22Rv1 (cell line): ENCODE results near the gene HDAC10.
A peak's percentile ranks its signal among the peaks of the same experiment; 100 is the strongest.

Source experiments
- H3K27ac ChIP-seq: fragments of 450-650 bp; 2 replicates; pipeline ENCODE4 v1.5.1; 2017
- ZFX ChIP-seq: fragments of 450-650 bp; IDR thresholded peaks from 2 replicates; pipeline ENCODE4 v1.6.1; 2017; ENCODE audit warnings: antibody characterized with exemption, borderline replicate concordance
- TF ChIP-seq, protein P1 (sequence below): fragments of 450-650 bp; IDR thresholded peaks from 2 replicates; pipeline ENCODE4 v1.5.1; 2017; ENCODE audit warnings: mild to moderate bottlenecking

HDAC10 gene

DNA sequence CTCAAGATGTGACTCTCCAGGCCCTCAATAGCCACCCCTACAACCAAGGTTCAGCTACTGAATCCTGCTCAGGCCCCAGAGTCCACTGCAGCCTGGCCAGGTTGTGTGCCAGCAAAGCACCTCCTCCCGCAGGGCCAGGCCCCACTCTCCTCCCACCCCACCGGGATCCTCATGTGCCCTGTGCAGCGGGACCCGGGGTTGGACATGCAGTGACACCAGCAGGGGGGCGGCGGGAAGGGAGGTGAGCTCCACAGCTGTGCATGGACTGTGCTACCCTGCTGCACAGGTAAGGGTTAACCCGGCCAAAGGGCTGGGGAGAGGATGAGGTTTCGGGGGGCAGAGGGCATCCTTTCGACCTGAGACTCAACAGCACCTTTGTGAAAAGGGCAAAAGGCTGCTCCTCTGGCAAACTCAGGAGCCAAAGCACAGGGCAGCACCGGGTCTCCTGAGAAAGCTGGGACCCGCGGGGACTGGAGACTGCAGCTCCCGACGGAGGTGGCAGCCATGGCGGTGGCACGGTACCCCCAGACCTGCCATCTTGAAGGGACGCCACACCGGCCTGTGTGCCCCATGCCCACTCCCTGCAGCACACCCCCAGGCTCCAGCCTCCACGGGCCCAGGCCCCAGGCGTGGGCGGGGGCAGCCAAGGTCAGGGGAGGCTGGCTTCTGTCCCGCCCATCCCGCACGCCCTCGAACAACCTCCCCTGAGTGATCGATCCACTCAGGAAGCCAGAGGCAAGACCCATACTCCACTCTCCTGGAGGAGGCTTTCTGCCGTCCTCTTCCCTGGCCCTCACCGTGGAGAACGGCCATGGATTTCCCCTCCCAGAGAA is 45.8 kb upstream of the HDAC10 start:
- peak overlapping the region; percentile 35; the same call in 1 of the 2 replicates for H3K27ac ChIP-seq
- no peak for TF ChIP-seq ZFX
- TF ChIP-seq, protein P1, sequence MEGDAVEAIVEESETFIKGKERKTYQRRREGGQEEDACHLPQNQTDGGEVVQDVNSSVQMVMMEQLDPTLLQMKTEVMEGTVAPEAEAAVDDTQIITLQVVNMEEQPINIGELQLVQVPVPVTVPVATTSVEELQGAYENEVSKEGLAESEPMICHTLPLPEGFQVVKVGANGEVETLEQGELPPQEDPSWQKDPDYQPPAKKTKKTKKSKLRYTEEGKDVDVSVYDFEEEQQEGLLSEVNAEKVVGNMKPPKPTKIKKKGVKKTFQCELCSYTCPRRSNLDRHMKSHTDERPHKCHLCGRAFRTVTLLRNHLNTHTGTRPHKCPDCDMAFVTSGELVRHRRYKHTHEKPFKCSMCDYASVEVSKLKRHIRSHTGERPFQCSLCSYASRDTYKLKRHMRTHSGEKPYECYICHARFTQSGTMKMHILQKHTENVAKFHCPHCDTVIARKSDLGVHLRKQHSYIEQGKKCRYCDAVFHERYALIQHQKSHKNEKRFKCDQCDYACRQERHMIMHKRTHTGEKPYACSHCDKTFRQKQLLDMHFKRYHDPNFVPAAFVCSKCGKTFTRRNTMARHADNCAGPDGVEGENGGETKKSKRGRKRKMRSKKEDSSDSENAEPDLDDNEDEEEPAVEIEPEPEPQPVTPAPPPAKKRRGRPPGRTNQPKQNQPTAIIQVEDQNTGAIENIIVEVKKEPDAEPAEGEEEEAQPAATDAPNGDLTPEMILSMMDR: no peak

DNA sequence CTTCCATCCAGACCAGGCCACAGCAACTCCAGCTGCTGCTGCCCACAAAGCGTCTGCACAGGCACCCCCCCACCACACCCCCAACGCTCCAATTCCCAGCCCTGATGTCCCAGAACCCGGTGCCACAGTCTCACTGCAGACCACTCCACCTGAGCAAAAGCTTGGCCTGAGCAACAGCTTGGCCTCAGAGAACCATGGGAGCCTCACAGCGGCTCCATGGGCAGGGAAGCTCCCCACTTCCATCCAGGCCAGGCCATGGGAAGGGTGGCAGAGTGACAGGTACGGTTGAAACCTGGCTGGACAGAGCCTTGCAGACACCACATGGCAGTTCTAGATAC is 43.2 kb upstream of the HDAC10 start:
- H3K27ac ChIP-seq: no peak overlapping the region
- TF ChIP-seq, protein P1: no peak
- no peak for TF ChIP-seq ZFX

DNA sequence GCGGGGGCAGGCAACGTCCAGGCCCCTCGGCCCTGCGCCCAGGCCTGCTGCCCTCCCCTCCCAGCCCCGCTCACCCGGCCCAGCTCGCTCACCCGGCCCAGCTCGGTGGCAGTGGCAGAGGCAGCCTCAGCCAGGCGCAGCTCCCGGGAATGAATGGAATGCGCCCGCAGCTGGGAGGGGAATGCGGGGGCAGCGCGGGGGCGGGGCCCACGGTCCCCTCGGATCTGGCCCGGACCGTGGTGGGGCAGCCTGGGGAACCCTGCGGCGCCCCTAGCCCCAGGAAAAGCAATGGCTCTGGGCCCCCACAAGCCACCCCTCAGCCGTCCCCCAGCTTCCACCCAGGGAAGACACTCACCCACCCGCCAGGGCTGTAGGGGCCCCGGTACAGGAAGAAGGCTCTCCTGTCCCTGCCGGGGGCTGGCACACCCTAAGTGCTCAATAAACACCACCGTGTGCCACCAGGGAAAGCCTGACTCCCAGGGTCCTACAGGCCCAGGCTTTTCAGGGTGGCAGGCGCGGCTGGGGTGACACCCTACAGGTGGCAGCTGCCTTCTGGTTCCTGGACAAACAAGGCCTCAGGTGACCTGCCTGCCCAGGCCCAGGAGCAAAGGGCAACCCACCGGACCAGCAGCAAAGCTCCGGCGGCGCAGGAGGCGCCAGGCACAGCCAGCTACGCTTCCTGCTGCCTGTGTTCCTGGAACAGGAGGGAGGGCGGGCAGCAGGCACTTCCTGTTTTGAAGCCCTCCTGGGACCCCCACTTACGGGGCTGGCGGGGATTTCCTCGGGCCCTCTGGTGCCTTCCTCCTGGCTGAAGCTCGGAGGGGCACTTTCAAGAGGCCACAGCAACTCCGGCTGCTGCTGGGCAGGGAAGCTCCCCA is 42.6 kb upstream of the HDAC10 start:
- no peak overlapping the region for H3K27ac ChIP-seq

DNA sequence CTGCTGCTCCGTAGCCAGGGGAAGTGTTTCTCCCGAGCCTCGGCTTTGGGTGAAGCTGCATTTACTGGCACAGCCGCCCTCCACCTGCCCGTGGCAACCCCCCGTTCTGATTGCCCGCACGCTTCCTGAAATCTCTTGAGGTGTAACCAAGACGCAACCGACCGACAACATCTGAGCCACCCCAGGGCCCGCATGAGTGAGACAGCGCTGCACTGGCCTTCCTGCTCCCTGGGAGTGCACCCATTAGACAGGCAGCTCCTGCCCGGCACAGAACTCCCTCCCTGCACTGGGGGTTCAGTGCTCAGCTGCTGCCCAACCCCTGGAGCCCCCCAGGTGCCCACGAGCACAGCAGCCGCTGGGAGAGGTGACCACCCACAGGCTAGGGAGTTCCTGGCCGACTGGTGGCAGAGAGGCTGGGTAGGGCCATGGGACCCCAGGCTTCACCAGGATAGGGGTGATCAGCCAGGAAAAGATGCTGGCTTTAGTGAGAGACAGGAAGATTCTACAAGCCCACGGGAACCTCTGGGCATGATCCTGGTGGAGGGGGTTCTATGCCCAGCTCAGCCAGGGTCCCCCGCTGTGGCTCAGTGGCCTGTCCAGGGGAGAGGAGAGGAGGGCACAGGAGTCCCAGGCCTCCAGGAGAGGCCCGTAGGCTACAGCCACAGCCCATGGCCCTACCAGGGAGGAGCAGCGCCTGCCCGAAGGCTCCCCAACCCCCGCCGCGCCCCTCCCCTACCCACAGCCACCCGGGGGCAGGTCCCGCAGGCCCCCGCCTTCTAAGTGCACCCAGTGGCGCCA is 41.8 kb upstream of the HDAC10 start:
- H3K27ac ChIP-seq: no peak overlapping the region
- TF ChIP-seq, protein P1: no peak
- TF ChIP-seq ZFX: no peak

More for the DNA sequence above, 42.6 kb upstream of the HDAC10 start:
- TF ChIP-seq, protein P1: no peak
- TF ChIP-seq ZFX: no peak

DNA sequence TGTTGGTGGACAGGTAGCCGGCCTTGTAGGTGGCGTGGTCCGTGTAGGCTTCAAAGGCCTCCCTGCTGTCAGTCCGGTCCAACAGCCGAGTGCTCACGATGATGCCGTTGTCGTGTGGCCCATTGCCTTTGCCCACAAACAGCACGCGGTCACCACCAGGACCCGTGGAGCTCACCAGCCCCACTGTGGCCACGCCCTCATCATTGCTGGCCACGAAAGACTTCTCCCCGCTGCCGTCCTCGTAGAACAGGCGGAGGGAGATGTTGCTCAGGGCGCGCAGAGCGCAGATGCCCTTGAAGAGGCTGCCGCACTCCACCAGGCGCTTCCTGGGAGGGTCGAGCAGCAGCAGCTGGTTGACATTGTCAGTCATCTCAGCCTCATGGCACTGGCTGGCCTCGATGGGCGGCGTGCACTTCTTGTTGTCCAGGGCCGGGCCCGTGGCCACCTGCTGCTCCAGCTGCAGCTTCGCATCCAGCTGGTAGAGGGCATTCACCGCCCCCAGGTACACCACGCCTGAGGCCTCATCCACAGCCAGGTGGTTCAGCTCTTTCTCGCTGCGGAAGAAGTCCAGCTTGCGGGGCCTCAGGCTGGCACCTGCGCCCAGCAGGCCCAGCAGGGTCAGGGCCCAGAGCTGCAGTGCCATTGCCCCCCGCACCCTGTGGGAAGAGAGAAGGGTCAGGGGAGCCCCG is 39.0 kb upstream of the HDAC10 start:
- TF ChIP-seq ZFX: no peak
- TF ChIP-seq, protein P1: no peak
- H3K27ac ChIP-seq: no peak overlapping the region

DNA sequence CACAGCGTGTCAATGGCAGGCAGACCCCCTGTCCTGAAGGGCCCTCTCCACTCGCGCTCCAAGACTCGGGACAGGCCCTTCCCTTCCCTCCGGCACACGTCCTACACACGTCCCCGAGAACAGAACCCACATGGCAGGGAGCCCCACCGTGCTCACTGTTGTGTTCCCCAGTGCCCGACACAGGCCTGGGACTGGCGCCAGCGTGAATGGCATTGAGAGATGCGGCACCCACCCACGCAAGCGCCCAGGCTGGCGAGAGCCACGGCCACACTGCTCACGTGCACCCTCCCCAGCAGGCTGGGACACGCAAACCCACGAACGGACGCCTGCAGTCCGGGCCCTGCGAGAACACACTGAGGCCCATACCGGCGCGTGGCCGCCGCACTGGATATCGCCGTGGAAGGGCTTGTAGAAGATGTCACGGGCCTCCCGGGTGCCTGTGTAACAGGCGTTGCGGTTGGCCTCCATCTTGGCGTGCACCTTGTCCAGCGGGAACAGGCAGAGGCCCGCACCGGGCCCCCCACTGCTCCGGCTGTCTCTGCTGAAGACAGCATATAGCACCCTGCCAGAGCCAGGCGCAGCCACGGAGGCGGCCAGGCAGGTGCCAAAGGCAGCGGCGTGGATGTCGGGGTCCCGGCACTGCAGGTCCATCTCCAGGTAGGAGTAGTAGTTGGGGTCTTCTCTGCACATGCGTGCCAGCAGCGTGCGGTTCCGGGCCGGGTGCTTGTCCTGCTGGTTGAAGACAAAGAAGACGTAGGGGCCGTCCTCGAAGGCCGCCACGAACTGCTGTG is 38.3 kb upstream of the HDAC10 start:
- H3K27ac ChIP-seq: no peak overlapping the region
- TF ChIP-seq, protein P1: no peak
- TF ChIP-seq ZFX: no peak
